Vagina (tissue), 2 donors: ENCODE data around the gene LUZP4. TPM values are rescaled to one million over a fixed set of nuclear protein-coding genes. Genes with fewer than 3 reads are reported as not detected.

Source experiments
- DNase-seq, 2 donors: peaks; one replicate each; pipeline ENCODE4 v3.0.0-alpha.2; 2017; ENCODE audit errors: extremely low spot score in 2 of 2
- H3K27ac ChIP-seq: fragments of 200-600 bp; sonication (generic); one replicate; pipeline ENCODE4 v1.5.1; 2019
- H3K27me3 ChIP-seq: fragments of 200-600 bp; sonication (generic); one replicate; pipeline ENCODE4 v1.5.1; 2019
- H3K36me3 ChIP-seq, 2 donors: fragments of 200-600 bp; sonication (generic); one replicate each; pipeline ENCODE4 v1.5.1; 2017 to 2019
- H3K4me1 ChIP-seq: fragments of 200-600 bp; sonication (generic); one replicate; pipeline ENCODE4 v1.5.1; 2019
- H3K4me3 ChIP-seq, 2 donors: fragments of 200-600 bp; sonication (generic); 1 replicate in 1 of 2; 2 replicates in 1 of 2; pipeline ENCODE4 v1.5.1; 2016 to 2019
- H3K9me3 ChIP-seq: fragments of 200-600 bp; sonication (generic); one replicate; pipeline ENCODE4 v1.5.1; 2019
- CTCF ChIP-seq, 3 experiments: fragments of 450-650 bp in 2 of 3; fragments of 200-600 bp in 1 of 3; sonication (generic) in 1 of 3; IDR thresholded peaks; one replicate each; pipeline ENCODE4 v1.5.1; 2017 to 2019; ENCODE audit warnings: antibody characterized with exemption in 3 of 3, mild to moderate bottlenecking in 2 of 3, moderate library complexity in 2 of 3
- POLR2A ChIP-seq, 2 donors: fragments of 450-650 bp; IDR thresholded peaks; one replicate each; pipeline ENCODE4 v1.6.1; 2017; ENCODE audit warnings: antibody characterized with exemption in 2 of 2, mild to moderate bottlenecking in 2 of 2, moderate library complexity in 2 of 2
- POLR2AphosphoS5 ChIP-seq, 2 donors: sonication (generic); formaldehyde crosslinking; IDR thresholded peaks; one replicate each; pipeline ENCODE4 v1.9.0; 2017; ENCODE audit warnings: antibody characterized with exemption in 2 of 2, mild to moderate bottlenecking in 2 of 2, low read depth in 1 of 2; ENCODE audit not compliant: insufficient read depth in 1 of 2
- intact Hi-C: fragments of 100-400 bp; cut with DNase I; formaldehyde crosslinking; loops from one replicate; pipeline ENCODE4 v1.15.1; 2023
- total RNA-seq: library from RNA; depleted of rRNA; stranded (reverse); fragments of >200 nt; gene quantifications from one replicate; pipeline ENCODE4 v1.2.3, GENCODE V29; 2016

The LUZP4 gene
- not detected for total RNA-seq

GRCh38 chrX:115289465-115289864 lies at the start of gene LUZP4:
Gene LUZP4 (plus strand): TSS chrX:115289715. CDS start chrX:115289760, 45 bp downstream.
- intact Hi-C loops, result no loop called here
- H3K36me3 ChIP-seq, result no peaks in the 10 kb centered on the region
- TF ChIP-seq POLR2AphosphoS5 (IDR thresholded peaks at IDR 0.05; ENCODE audit: insufficient read depth in 1 of 2, low read depth in 1 of 2), result no peak
- no peak for TF ChIP-seq CTCF (IDR thresholded peaks at IDR 0.05)
- TF ChIP-seq POLR2A (IDR thresholded peaks at IDR 0.05), result no peak

GRCh38 chrX:115251458-115252233 lies 37.9 kb upstream of the LUZP4 start:
- no peak overlapping the region for H3K4me3 ChIP-seq
- no peak for TF ChIP-seq POLR2A (IDR thresholded peaks at IDR 0.05)
- no peak for TF ChIP-seq POLR2AphosphoS5 (IDR thresholded peaks at IDR 0.05; ENCODE audit: insufficient read depth in 1 of 2, low read depth in 1 of 2)
- no peak for TF ChIP-seq CTCF (IDR thresholded peaks at IDR 0.05)
- no peak overlapping the region for H3K27ac ChIP-seq
- intact Hi-C loops, result no loop called here
- H3K9me3 ChIP-seq, result no peaks in the 10 kb centered on the region
- H3K4me1 ChIP-seq, result no peaks in the 10 kb centered on the region
- no peaks in the 10 kb centered on the region for H3K27me3 ChIP-seq
- no peak for DNase-seq
- no peaks in the 10 kb centered on the region for H3K36me3 ChIP-seq

More at GRCh38 chrX:115289465-115289864, at the start of gene LUZP4:
- no peak for DNase-seq
- Histone ChIP-seq H3K9me3 (no peaks in the 10 kb centered on the region), H3K4me1 (no peaks in the 10 kb centered on the region), H3K27me3 (no peaks in the 10 kb centered on the region), H3K27ac (no peak within 1 kb of the TSS), H3K4me3 (no peak within 1 kb of the TSS)

- Histone ChIP-seq H3K27ac (no peak overlapping the region), H3K36me3 (no peaks in the 10 kb centered on the region), H3K4me1 (no peaks in the 10 kb centered on the region), H3K4me3 (no peak overlapping the region), H3K9me3 (no peaks in the 10 kb centered on the region), H3K27me3 (no peaks in the 10 kb centered on the region)
- intact Hi-C loops, result no loop called here
- TF ChIP-seq POLR2A (IDR thresholded peaks at IDR 0.05) (no peak), CTCF (IDR thresholded peaks at IDR 0.05) (no peak), POLR2AphosphoS5 (IDR thresholded peaks at IDR 0.05; ENCODE audit: insufficient read depth in 1 of 2, low read depth in 1 of 2) (no peak)
- no peak for DNase-seq
Measured at GRCh38 chrX:115255003-115255402, 34.5 kb upstream of the LUZP4 start.

- Histone ChIP-seq H3K36me3 (no peaks in the 10 kb centered on the region), H3K4me3 (no peak overlapping the region), H3K4me1 (no peaks in the 10 kb centered on the region), H3K27ac (no peak overlapping the region), H3K9me3 (no peaks in the 10 kb centered on the region), H3K27me3 (no peaks in the 10 kb centered on the region)
- no peak for DNase-seq
- intact Hi-C loops, result no loop called here
- no peak for TF ChIP-seq POLR2AphosphoS5 (IDR thresholded peaks at IDR 0.05; ENCODE audit: insufficient read depth in 1 of 2, low read depth in 1 of 2)
- no peak for TF ChIP-seq POLR2A (IDR thresholded peaks at IDR 0.05)
- no peak for TF ChIP-seq CTCF (IDR thresholded peaks at IDR 0.05)
Measured at GRCh38 chrX:115257711-115258110, 31.8 kb upstream of the LUZP4 start.

- H3K4me1 ChIP-seq, result no peaks in the 10 kb centered on the region
- TF ChIP-seq POLR2A (IDR thresholded peaks at IDR 0.05) (no peak), POLR2AphosphoS5 (IDR thresholded peaks at IDR 0.05; ENCODE audit: insufficient read depth in 1 of 2, low read depth in 1 of 2) (no peak), CTCF (IDR thresholded peaks at IDR 0.05) (no peak)
- H3K27me3 ChIP-seq, result no peaks in the 10 kb centered on the region
- intact Hi-C loops, result no loop called here
- DNase-seq, result no peak
- H3K4me3 ChIP-seq, result no peak overlapping the region
- H3K27ac ChIP-seq, result no peak overlapping the region
- H3K36me3 ChIP-seq, result no peaks in the 10 kb centered on the region
- no peaks in the 10 kb centered on the region for H3K9me3 ChIP-seq
Measured at GRCh38 chrX:115259238-115259875, 30.2 kb upstream of the LUZP4 start.
